ENCODE data around the gene SLC4A8.

The SLC4A8 gene

DNA sequence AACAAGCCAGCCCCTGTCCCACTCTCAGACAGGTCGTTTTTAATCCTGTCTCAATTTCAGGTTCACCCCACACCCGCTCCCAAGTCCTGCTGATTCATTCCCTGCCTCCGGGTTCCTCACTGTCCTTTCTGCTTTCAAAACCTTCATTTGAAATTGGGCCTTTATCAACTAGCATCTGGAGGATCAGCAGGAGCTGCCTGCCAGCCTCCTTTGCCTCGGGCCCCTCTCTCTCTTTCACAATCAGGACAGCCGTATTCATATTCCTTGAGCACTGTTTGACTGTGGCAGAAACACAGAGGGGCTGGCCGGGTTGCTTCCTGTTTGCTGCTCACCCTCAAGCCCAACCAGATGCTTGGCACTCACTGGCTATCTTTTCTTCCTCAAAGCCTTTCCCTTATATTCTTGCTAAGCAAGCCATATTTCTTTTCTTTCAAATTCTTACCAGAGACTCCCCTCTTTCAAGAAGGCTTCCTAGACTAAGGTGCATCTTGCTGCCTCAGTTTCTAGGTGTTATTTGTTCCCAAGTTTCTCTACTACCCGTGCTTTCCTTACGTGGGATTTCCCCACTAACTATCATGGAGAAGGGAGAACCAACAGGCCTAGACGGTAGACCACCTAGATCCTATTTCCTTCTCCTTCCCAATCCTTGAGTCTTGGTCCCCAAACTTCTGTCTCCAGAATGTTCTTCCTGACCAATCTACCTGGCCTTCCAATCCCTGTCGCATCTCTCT is 36.4 kb upstream of the SLC4A8 start:
- Histone ChIP-seq H3K9me3 (ENCODE audit: control insufficient read depth in 1 of 2, low read length in 2 of 2) (no peaks in the 10 kb centered on the region), H3K4me1 (ENCODE audit: control insufficient read depth in 1 of 2, insufficient read depth in 2 of 2, low read length in 2 of 2) (peaks cover 15 to 35% of the 10 kb centered on the region in 2 donors), H3K36me3 (ENCODE audit: control insufficient read depth in 1 of 2, insufficient read depth in 2 of 2, low read length in 2 of 2) (peaks cover 0 to 4% of the 10 kb centered on the region in 2 donors), H3K9ac (ENCODE audit: low read depth in 1 of 2, low read length in 2 of 2) (no peak overlapping the region), H3K4me3 (ENCODE audit: low read depth in 1 of 2, low read length in 2 of 2) (no peak overlapping the region), H3K27ac (ENCODE audit: low read depth, low read length) (no peak overlapping the region), H3K27me3 (ENCODE audit: control insufficient read depth in 1 of 2, insufficient read depth in 2 of 2, low read length in 2 of 2) (no peaks in the 10 kb centered on the region)

DNA sequence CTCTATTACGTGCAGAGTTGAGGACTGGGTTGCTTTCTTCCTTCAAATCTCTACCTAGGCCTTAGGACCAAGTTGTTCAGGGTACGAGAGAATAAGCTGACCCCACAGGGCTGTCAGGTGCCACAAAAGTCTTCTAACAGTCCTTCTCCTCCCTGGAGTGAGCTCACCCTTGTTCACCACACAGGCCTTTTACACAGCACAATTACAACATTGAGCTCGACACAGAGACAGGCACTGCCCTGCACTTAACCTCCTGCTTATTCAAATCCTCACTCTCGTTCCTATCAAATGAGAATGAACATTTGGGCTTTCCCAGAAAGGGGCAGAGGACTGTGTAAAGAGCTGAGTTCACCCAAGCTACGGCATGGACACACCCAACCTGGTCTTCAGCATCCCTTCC is 35.8 kb upstream of the SLC4A8 start:
- no peaks in the 10 kb centered on the region for H3K27me3 ChIP-seq (ENCODE audit: control insufficient read depth in 1 of 2, insufficient read depth in 2 of 2, low read length in 2 of 2)
- H3K36me3 ChIP-seq (ENCODE audit: control insufficient read depth in 1 of 2, insufficient read depth in 2 of 2, low read length in 2 of 2), result no peaks in the 10 kb centered on the region
- no peak overlapping the region for H3K4me3 ChIP-seq (ENCODE audit: low read depth in 1 of 2, low read length in 2 of 2)
- H3K4me1 ChIP-seq (ENCODE audit: control insufficient read depth in 1 of 2, insufficient read depth in 2 of 2, low read length in 2 of 2), result peaks cover 21 to 31% of the 10 kb centered on the region in 2 donors
- H3K27ac ChIP-seq (ENCODE audit: low read depth, low read length), result no peak overlapping the region
- no peak overlapping the region for H3K9ac ChIP-seq (ENCODE audit: low read depth in 1 of 2, low read length in 2 of 2)
- no peaks in the 10 kb centered on the region for H3K9me3 ChIP-seq (ENCODE audit: control insufficient read depth in 1 of 2, low read length in 2 of 2)

DNA sequence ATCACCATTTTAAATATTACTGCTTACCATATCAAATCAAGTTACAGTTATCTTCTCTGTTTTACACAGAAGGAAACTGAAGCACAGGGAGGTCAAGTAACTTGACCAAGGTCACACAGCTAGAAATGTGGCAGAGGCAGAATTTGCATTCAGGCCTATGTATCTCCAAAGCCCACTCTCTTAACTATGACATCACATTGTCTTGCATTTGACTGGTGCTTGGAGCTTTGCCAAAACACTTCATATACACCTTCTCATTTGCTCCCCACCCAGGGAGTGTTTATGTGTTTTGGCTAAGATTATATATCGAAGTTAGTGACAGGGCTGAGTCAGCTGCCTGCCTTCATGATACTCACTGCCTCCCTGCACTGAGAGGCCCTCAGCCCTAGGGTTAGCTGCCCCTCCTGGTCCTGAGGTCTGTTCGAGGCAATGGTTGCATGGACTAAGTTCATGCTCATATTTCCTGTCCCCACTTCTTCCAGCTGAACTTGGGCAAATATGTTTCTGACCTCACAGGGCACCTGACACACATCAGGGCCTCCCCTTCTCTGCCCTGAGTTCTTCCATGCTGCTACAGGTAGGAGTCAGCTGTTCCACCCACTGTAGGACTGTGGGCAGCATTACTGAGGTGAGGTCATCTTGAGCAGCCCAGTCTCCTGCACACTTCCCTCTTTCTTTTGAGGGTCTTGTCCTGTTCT is 35.2 kb upstream of the SLC4A8 start:
- Histone ChIP-seq H3K27me3 (ENCODE audit: control insufficient read depth in 1 of 2, insufficient read depth in 2 of 2, low read length in 2 of 2) (no peaks in the 10 kb centered on the region), H3K4me1 (ENCODE audit: control insufficient read depth in 1 of 2, insufficient read depth in 2 of 2, low read length in 2 of 2) (peaks cover 24 to 37% of the 10 kb centered on the region in 2 donors), H3K9ac (ENCODE audit: low read depth in 1 of 2, low read length in 2 of 2) (no peak overlapping the region), H3K9me3 (ENCODE audit: control insufficient read depth in 1 of 2, low read length in 2 of 2) (no peaks in the 10 kb centered on the region), H3K36me3 (ENCODE audit: control insufficient read depth in 1 of 2, insufficient read depth in 2 of 2, low read length in 2 of 2) (no peaks in the 10 kb centered on the region), H3K27ac (ENCODE audit: low read depth, low read length) (no peak overlapping the region), H3K4me3 (ENCODE audit: low read depth in 1 of 2, low read length in 2 of 2) (no peak overlapping the region)

DNA sequence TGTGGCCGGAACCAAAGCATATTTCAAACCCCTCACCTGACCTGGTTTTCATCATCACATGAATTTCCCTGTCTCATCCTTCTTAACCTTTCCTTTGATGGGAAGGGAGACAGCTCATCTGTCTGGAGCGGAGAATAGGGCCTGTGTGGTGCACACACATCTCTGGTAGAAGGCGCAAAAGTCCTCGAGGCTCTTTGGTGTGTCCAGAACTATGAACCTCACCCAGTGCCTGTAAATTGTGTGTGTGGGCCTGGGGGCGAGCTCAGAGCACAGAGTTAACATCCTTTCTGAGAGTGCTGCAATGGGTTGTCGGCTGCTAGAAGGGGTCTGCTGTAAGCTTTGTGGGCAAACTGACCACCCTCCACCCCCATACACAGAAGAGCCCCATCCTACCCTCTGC is 34.2 kb upstream of the SLC4A8 start:
- H3K4me1 ChIP-seq (ENCODE audit: control insufficient read depth in 1 of 2, insufficient read depth in 2 of 2, low read length in 2 of 2), result peaks cover 28 to 43% of the 10 kb centered on the region in 2 donors
- H3K9ac ChIP-seq (ENCODE audit: low read depth in 1 of 2, low read length in 2 of 2), result peak overlapping the region; percentile 72 to 76
- H3K4me3 ChIP-seq (ENCODE audit: low read depth in 1 of 2, low read length in 2 of 2), result peak overlapping the region; percentile 78 to 84
- H3K27me3 ChIP-seq (ENCODE audit: control insufficient read depth in 1 of 2, insufficient read depth in 2 of 2, low read length in 2 of 2), result no peaks in the 10 kb centered on the region
- H3K27ac ChIP-seq (ENCODE audit: low read depth, low read length), result no peak overlapping the region
- no peaks in the 10 kb centered on the region for H3K9me3 ChIP-seq (ENCODE audit: control insufficient read depth in 1 of 2, low read length in 2 of 2)
- H3K36me3 ChIP-seq (ENCODE audit: control insufficient read depth in 1 of 2, insufficient read depth in 2 of 2, low read length in 2 of 2), result no peaks in the 10 kb centered on the region

DNA sequence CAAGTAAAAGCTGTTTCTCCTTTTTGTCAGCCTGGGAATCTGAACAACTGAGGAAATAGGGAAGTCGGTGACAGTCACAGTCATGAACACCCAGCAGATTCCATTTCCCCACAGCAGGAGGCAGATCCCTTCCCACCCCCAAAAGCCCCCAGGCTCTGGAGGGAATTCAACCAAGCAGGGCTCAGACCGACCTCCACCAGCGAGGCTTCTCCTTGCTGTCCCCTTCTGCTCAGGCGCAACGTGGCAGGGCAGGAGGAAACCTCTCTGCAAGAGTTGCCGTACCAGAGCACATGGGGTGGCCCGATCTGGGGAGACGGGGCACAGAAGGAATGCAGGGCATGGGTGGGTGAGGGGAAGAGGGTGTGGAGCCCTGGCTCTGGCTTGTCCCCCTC is 33.7 kb upstream of the SLC4A8 start:
- H3K4me1 ChIP-seq (ENCODE audit: control insufficient read depth in 1 of 2, insufficient read depth in 2 of 2, low read length in 2 of 2), result peaks cover 32 to 47% of the 10 kb centered on the region in 2 donors
- no peaks in the 10 kb centered on the region for H3K27me3 ChIP-seq (ENCODE audit: control insufficient read depth in 1 of 2, insufficient read depth in 2 of 2, low read length in 2 of 2)
- H3K9me3 ChIP-seq (ENCODE audit: control insufficient read depth in 1 of 2, low read length in 2 of 2), result no peaks in the 10 kb centered on the region
- H3K27ac ChIP-seq (ENCODE audit: low read depth, low read length), result peak overlapping the region; percentile 24
- H3K4me3 ChIP-seq (ENCODE audit: low read depth in 1 of 2, low read length in 2 of 2), result peak overlapping the region; percentile 78 to 84
- H3K9ac ChIP-seq (ENCODE audit: low read depth in 1 of 2, low read length in 2 of 2), result peak overlapping the region; percentile 72 to 76
- H3K36me3 ChIP-seq (ENCODE audit: control insufficient read depth in 1 of 2, insufficient read depth in 2 of 2, low read length in 2 of 2), result no peaks in the 10 kb centered on the region

GRCh38 chr12:51391283-51392123 is 33.1 kb upstream of the SLC4A8 start, which contains the start of gene GALNT6:
Gene GALNT6, minus strand, starts transcription at chr12:51391406. Its CDS starts 11,625 bp downstream, at chr12:51379781.
- Histone ChIP-seq H3K36me3 (ENCODE audit: control insufficient read depth in 1 of 2, insufficient read depth in 2 of 2, low read length in 2 of 2) (no peaks in the 10 kb centered on the region), H3K4me1 (ENCODE audit: control insufficient read depth in 1 of 2, insufficient read depth in 2 of 2, low read length in 2 of 2) (peaks cover 35 to 47% of the 10 kb centered on the region in 2 donors), H3K4me3 (ENCODE audit: low read depth in 1 of 2, low read length in 2 of 2) (peak within 1 kb of the TSS; percentile 78 to 84), H3K27me3 (ENCODE audit: control insufficient read depth in 1 of 2, insufficient read depth in 2 of 2, low read length in 2 of 2) (no peaks in the 10 kb centered on the region), H3K9ac (ENCODE audit: low read depth in 1 of 2, low read length in 2 of 2) (peak within 1 kb of the TSS; percentile 72 to 76), H3K9me3 (ENCODE audit: control insufficient read depth in 1 of 2, low read length in 2 of 2) (no peaks in the 10 kb centered on the region), H3K27ac (ENCODE audit: low read depth, low read length) (peak within 1 kb of the TSS; percentile 29)

DNA sequence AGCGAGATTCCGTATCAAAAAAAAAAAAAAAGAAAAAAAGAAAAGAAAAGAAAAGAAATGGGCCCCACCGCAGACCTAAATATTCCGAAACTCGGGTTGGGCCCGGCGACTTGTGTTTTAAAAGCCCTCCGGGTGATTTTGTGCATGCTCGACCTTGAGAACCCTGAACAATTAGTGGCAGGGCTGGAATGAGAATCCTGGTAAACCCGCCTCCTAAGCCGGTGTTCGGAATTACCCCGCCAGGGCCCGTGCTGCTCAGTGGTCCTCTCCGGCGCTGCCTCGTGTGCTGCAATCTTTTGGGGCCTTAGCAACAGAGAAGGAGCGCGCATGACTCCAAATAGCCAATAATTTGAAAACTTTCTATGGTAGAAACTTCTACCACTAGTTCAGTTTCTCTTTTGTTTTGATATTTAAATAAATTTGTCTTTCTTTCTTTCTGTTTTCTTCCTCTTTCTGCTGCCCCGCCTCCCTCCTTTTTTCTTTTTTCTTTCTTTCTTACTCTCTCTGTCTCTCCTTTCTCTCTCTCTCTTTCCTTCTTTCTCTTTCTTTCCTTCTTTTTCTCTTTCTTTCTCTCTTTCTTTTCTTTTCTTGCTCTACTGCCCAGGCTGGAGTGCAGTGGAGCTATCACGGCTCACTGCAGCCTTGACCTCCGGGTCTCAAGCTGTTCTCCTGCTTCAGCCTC is 31.9 kb upstream of the SLC4A8 start:
- Histone ChIP-seq H3K27me3 (ENCODE audit: control insufficient read depth in 1 of 2, insufficient read depth in 2 of 2, low read length in 2 of 2) (no peaks in the 10 kb centered on the region), H3K36me3 (ENCODE audit: control insufficient read depth in 1 of 2, insufficient read depth in 2 of 2, low read length in 2 of 2) (no peaks in the 10 kb centered on the region), H3K4me1 (ENCODE audit: control insufficient read depth in 1 of 2, insufficient read depth in 2 of 2, low read length in 2 of 2) (peaks cover 36 to 47% of the 10 kb centered on the region in 2 donors), H3K9ac (ENCODE audit: low read depth in 1 of 2, low read length in 2 of 2) (peak overlapping the region in 1 of 2 donors; percentile 28), H3K9me3 (ENCODE audit: control insufficient read depth in 1 of 2, low read length in 2 of 2) (no peaks in the 10 kb centered on the region), H3K27ac (ENCODE audit: low read depth, low read length) (no peak overlapping the region), H3K4me3 (ENCODE audit: low read depth in 1 of 2, low read length in 2 of 2) (peak overlapping the region; percentile 59 to 78)

GRCh38 chr12:51393676-51394545 is 30.7 kb upstream of the SLC4A8 start:
- no peak overlapping the region for H3K27ac ChIP-seq (ENCODE audit: low read depth, low read length)
- peak overlapping the region; percentile 29 to 32 for H3K4me3 ChIP-seq (ENCODE audit: low read depth in 1 of 2, low read length in 2 of 2)
- no peak overlapping the region for H3K9ac ChIP-seq (ENCODE audit: low read depth in 1 of 2, low read length in 2 of 2)
- peaks cover 40 to 44% of the 10 kb centered on the region in 2 donors for H3K4me1 ChIP-seq (ENCODE audit: control insufficient read depth in 1 of 2, insufficient read depth in 2 of 2, low read length in 2 of 2)
- H3K36me3 ChIP-seq (ENCODE audit: control insufficient read depth in 1 of 2, insufficient read depth in 2 of 2, low read length in 2 of 2), result no peaks in the 10 kb centered on the region
- no peaks in the 10 kb centered on the region for H3K27me3 ChIP-seq (ENCODE audit: control insufficient read depth in 1 of 2, insufficient read depth in 2 of 2, low read length in 2 of 2)
- H3K9me3 ChIP-seq (ENCODE audit: control insufficient read depth in 1 of 2, low read length in 2 of 2), result no peaks in the 10 kb centered on the region
